Lung (tissue), 12 donors: Measurements from ENCODE around the gene ABHD16A. TPM values are rescaled to one million over a fixed set of nuclear protein-coding genes. Genes with fewer than 3 reads are reported as not detected.

Experiments used
- ATAC-seq: fragments of 200-7000 bp; cut with Tn5 transposase; one replicate; pipeline ENCODE4 v1.9.1; 2020; ENCODE audit warnings: moderate number of reproducible peaks; ENCODE audit not compliant: insufficient read depth, low FRiP score
- DNase-seq, 3 donors: peaks; one replicate each; pipeline ENCODE4 v3.0.0-alpha.2; 2013 to 2017
- H3K27ac ChIP-seq, 2 donors: one replicate each; pipeline ENCODE4 v1.5.1; 2013; ENCODE audit warnings: mild to moderate bottlenecking in 2 of 2, moderate library complexity in 2 of 2, control low read depth in 1 of 2, inconsistent platforms in 1 of 2, low read depth in 1 of 2, low read length in 1 of 2
- H3K27me3 ChIP-seq, 3 donors: one replicate each; pipeline ENCODE4 v1.5.1; 2013; ENCODE audit warnings: low read length in 2 of 3; ENCODE audit not compliant: control insufficient read depth in 3 of 3, insufficient read depth in 3 of 3
- H3K36me3 ChIP-seq, 4 donors: one replicate each; pipeline ENCODE4 v1.5.1; 2013; ENCODE audit warnings: low read length in 4 of 4, mild to moderate bottlenecking in 1 of 4, moderate library complexity in 1 of 4; ENCODE audit not compliant: control insufficient read depth in 4 of 4, insufficient read depth in 4 of 4
- H3K4me1 ChIP-seq, 5 donors: one replicate each; pipeline ENCODE4 v1.5.1; 2013; ENCODE audit warnings: low read length in 5 of 5, mild to moderate bottlenecking in 2 of 5, moderate library complexity in 1 of 5; ENCODE audit not compliant: control insufficient read depth in 5 of 5, insufficient read depth in 5 of 5
- H3K4me3 ChIP-seq: one replicate; pipeline ENCODE4 v1.5.1; 2013; ENCODE audit warnings: mild to moderate bottlenecking, control low read depth, moderate library complexity
- H3K9ac ChIP-seq, 2 donors: one replicate each; pipeline ENCODE4 v1.5.1; 2013; ENCODE audit warnings: low read length in 2 of 2, control low read depth in 1 of 2; ENCODE audit not compliant: insufficient read depth in 1 of 2
- H3K9me3 ChIP-seq, 4 donors: one replicate each; pipeline ENCODE4 v1.5.1; 2013; ENCODE audit warnings: low read length in 3 of 4, mild to moderate bottlenecking in 1 of 4, moderate library complexity in 1 of 4; ENCODE audit not compliant: control insufficient read depth in 4 of 4, insufficient read depth in 3 of 4
- WGBS, 2 donors: extraction: QIAGEN DNeasy Blood & Tissue Kit; methylation state at CpG; one replicate each; pipeline ENCODE4 v1.1.7; 2013; 5-methylcytosine and 5-hydroxymethylcytosine counted together
- polyA plus RNA-seq, 2 donors: library from polyadenylated mRNA; stranded (reverse); fragments of 200-250 nt; gene quantifications; one replicate each; pipeline ENCODE4 v1.2.1, GENCODE V29; 2013
- total RNA-seq, 2 donors: library from RNA; depleted of rRNA in 1 of 2; stranded (reverse); fragments of >200 nt in 1 of 2; gene quantifications; one replicate each; pipeline ENCODE4 v1.2.1, GENCODE V29; 2014 to 2021
- TF ChIP-seq, protein P1 (sequence below): IDR thresholded peaks from 2 replicates; pipeline ENCODE4 v1.5.1; 2012; ENCODE audit warnings: mild to moderate bottlenecking; ENCODE audit errors: control extremely low read depth, extremely low read depth
- donor health status: control.
- donor health status: control.
- donor health status: Bipolar disorder and iron deficiency.
- donor health status: healthy.
- donor health status: DM: yes; HTN: yes; CAD: no.

The ABHD16A gene
- total and polyA plus RNA-seq, 4 donors, result 30.6 to 68.6 (median 53.6) TPM

GRCh38 chr6:31742894-31743293 lies 39.8 kb upstream of the ABHD16A start:
- H3K4me3 ChIP-seq, result no peak overlapping the region
- no peak overlapping the region for H3K27ac ChIP-seq
- H3K9ac ChIP-seq, result no peak overlapping the region
- TF ChIP-seq, protein P1, sequence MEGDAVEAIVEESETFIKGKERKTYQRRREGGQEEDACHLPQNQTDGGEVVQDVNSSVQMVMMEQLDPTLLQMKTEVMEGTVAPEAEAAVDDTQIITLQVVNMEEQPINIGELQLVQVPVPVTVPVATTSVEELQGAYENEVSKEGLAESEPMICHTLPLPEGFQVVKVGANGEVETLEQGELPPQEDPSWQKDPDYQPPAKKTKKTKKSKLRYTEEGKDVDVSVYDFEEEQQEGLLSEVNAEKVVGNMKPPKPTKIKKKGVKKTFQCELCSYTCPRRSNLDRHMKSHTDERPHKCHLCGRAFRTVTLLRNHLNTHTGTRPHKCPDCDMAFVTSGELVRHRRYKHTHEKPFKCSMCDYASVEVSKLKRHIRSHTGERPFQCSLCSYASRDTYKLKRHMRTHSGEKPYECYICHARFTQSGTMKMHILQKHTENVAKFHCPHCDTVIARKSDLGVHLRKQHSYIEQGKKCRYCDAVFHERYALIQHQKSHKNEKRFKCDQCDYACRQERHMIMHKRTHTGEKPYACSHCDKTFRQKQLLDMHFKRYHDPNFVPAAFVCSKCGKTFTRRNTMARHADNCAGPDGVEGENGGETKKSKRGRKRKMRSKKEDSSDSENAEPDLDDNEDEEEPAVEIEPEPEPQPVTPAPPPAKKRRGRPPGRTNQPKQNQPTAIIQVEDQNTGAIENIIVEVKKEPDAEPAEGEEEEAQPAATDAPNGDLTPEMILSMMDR, result no peak
- 92 to 96% methylated on average over 3 of the region's 3 CpGs for WGBS, 2 donors
- no peak for DNase-seq
- H3K4me1 ChIP-seq, result peaks cover 0 to 20% (median 8%) of the 10 kb centered on the region in 5 donors
- H3K36me3 ChIP-seq, result peaks cover 0 to 8% (median 2%) of the 10 kb centered on the region in 4 donors
- no peaks in the 10 kb centered on the region for H3K9me3 ChIP-seq
- no peaks in the 10 kb centered on the region for H3K27me3 ChIP-seq
- ATAC-seq, result no peak

GRCh38 chr6:31741815-31742214 lies 38.7 kb upstream of the ABHD16A start:
- Histone ChIP-seq H3K27ac (no peak overlapping the region), H3K4me1 (peaks cover 0 to 31% (median 14%) of the 10 kb centered on the region in 5 donors), H3K36me3 (peaks cover 0 to 4% (median 0%) of the 10 kb centered on the region in 4 donors), H3K27me3 (no peaks in the 10 kb centered on the region), H3K4me3 (no peak overlapping the region), H3K9me3 (no peaks in the 10 kb centered on the region), H3K9ac (no peak overlapping the region)
- 90 to 93% methylated on average over 2 of the region's 2 CpGs for WGBS, 2 donors
- DNase-seq (no peak), ATAC-seq (no peak)
- TF ChIP-seq, protein P1, result no peak

GRCh38 chr6:31740397-31741223 lies 37.5 kb upstream of the ABHD16A start:
- TF ChIP-seq, protein P1, result no peak
- 7 to 13% methylated on average over 29 of the region's 29 CpGs for WGBS, 2 donors
- no peak for DNase-seq
- H3K9ac ChIP-seq, result no peak overlapping the region
- peaks cover 0 to 36% (median 17%) of the 10 kb centered on the region in 5 donors for H3K4me1 ChIP-seq
- H3K27ac ChIP-seq, result peak overlapping the region in 1 of 2 donors; percentile 91
- peak; percentile 8 for ATAC-seq
- H3K4me3 ChIP-seq, result peak overlapping the region; percentile 74
- no peaks in the 10 kb centered on the region for H3K27me3 ChIP-seq
- H3K9me3 ChIP-seq, result no peaks in the 10 kb centered on the region
- peaks cover 0 to 4% (median 0%) of the 10 kb centered on the region in 4 donors for H3K36me3 ChIP-seq
